Measurements from ENCODE around the gene TEX28.

DNA sequence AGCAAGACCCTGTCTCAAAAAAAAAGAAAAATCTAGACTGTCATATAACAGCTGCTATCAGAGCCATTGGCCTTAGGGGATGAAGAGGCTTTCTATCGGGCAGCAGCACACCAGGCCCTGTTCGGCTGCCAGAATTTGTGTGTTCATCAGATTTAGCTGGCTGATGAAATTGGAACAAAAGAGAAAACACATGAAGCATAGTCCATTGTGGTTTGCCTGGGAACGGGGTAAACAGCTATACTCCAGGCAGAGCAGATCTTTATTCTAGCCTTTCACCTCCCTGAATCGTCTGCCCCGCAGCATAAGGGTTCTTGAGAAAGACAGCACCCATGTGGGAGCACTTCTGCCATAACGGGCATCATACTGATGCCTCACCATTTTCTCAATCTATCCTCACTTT lies 12.3 kb upstream of the TEX28 start:
- TF ChIP-seq, protein P1, sequence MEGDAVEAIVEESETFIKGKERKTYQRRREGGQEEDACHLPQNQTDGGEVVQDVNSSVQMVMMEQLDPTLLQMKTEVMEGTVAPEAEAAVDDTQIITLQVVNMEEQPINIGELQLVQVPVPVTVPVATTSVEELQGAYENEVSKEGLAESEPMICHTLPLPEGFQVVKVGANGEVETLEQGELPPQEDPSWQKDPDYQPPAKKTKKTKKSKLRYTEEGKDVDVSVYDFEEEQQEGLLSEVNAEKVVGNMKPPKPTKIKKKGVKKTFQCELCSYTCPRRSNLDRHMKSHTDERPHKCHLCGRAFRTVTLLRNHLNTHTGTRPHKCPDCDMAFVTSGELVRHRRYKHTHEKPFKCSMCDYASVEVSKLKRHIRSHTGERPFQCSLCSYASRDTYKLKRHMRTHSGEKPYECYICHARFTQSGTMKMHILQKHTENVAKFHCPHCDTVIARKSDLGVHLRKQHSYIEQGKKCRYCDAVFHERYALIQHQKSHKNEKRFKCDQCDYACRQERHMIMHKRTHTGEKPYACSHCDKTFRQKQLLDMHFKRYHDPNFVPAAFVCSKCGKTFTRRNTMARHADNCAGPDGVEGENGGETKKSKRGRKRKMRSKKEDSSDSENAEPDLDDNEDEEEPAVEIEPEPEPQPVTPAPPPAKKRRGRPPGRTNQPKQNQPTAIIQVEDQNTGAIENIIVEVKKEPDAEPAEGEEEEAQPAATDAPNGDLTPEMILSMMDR (IDR thresholded peaks at IDR 0.05): no peak
- TF ChIP-seq POLR2A (IDR thresholded peaks at IDR 0.05): no peak

All from vagina (tissue), 2 donors.